GM23338 (cell line): ENCODE results near the gene CIZ1. TPM values are rescaled to one million over a fixed set of nuclear protein-coding genes. Genes with fewer than 3 reads are reported as not detected.

Experiments
- ATAC-seq: fragments of 200-7000 bp; cut with Tn5 transposase; 3 replicates; pipeline ENCODE4 v1.9.1; 2020
- DNase-seq: peaks from one replicate; pipeline ENCODE4 v3.0.0-alpha.2; 2015; ENCODE audit warnings: low spot score
- H2AFZ ChIP-seq: fragments of 200-600 bp; sonication (generic); 2 replicates; pipeline ENCODE4 v1.8.0; 2016; ENCODE audit warnings: antibody characterized with exemption, mild to moderate bottlenecking, moderate library complexity
- H3F3A ChIP-seq: fragments of 200-600 bp; sonication (generic); replicated peaks from 2 replicates; pipeline ENCODE4 v1.8.0; 2017; ENCODE audit warnings: antibody characterized with exemption, mixed run types, low read depth
- H3K27ac ChIP-seq: fragments of 200-600 bp; sonication (generic); 2 replicates; pipeline ENCODE4 v1.6.1; 2016; ENCODE audit warnings: low read depth
- H3K27me3 ChIP-seq: fragments of 200-600 bp; sonication (generic); 2 replicates; pipeline ENCODE4 v1.8.0; 2016; ENCODE audit warnings: mild to moderate bottlenecking, mixed run types, moderate library complexity; ENCODE audit not compliant: insufficient read depth
- H3K36me3 ChIP-seq: fragments of 200-600 bp; sonication (generic); 2 replicates; pipeline ENCODE4 v1.8.0; 2016; ENCODE audit warnings: mild to moderate bottlenecking; ENCODE audit not compliant: insufficient read depth
- H3K4me1 ChIP-seq: fragments of 200-600 bp; sonication (generic); 2 replicates; pipeline ENCODE4 v1.8.0; 2016; ENCODE audit warnings: mild to moderate bottlenecking, moderate library complexity; ENCODE audit not compliant: insufficient read depth
- H3K4me2 ChIP-seq: fragments of 200-600 bp; sonication (generic); 2 replicates; pipeline ENCODE4 v1.7.1; 2017; ENCODE audit warnings: mixed run types
- H3K4me3 ChIP-seq: fragments of 200-600 bp; sonication (generic); 2 replicates; pipeline ENCODE4 v1.6.1; 2016; ENCODE audit warnings: mixed run types
- H3K79me2 ChIP-seq: fragments of 200-600 bp; sonication (generic); replicated peaks from 2 replicates; pipeline ENCODE4 v1.8.0; 2017; ENCODE audit warnings: mild to moderate bottlenecking; ENCODE audit not compliant: insufficient read depth
- H3K9me2 ChIP-seq: fragments of 200-600 bp; sonication (generic); 2 replicates; pipeline ENCODE4 v1.8.0; 2017; ENCODE audit not compliant: insufficient read depth
- H4K20me1 ChIP-seq: fragments of 200-600 bp; sonication (generic); replicated peaks from 2 replicates; pipeline ENCODE4 v1.8.0; 2017; ENCODE audit warnings: mild to moderate bottlenecking; ENCODE audit not compliant: insufficient read depth
- H3K27ac Mint-ChIP-seq: 2 replicates; pipeline ENCODE4 v1.8.0; 2020; ENCODE audit warnings: inconsistent platforms, mild to moderate bottlenecking, moderate library complexity, mixed read lengths
- H3K27me3 Mint-ChIP-seq: 3 replicates; pipeline ENCODE4 v1.8.0; 2022; ENCODE audit warnings: low read depth, mild to moderate bottlenecking, moderate library complexity, mixed read lengths, inconsistent platforms; ENCODE audit not compliant: insufficient read depth, poor library complexity
- H3K36me3 Mint-ChIP-seq: 3 replicates; pipeline ENCODE4 v1.8.0; 2021; ENCODE audit warnings: low read depth, mild to moderate bottlenecking, inconsistent platforms, moderate library complexity, mixed read lengths
- H3K4me1 Mint-ChIP-seq: 3 replicates; pipeline ENCODE4 v1.8.0; 2020; ENCODE audit warnings: mild to moderate bottlenecking, inconsistent platforms, mixed read lengths
- H3K4me3 Mint-ChIP-seq: 3 replicates; pipeline ENCODE4 v1.8.0; 2021; ENCODE audit warnings: moderate library complexity, mild to moderate bottlenecking, inconsistent platforms, mixed read lengths
- H3K9me3 Mint-ChIP-seq: 3 replicates; pipeline ENCODE4 v1.8.0; 2020; ENCODE audit warnings: moderate library complexity, mild to moderate bottlenecking, inconsistent platforms, mixed read lengths
- CREB1 ChIP-seq: fragments of 250-450 bp; sonication (Bioruptor Pico); IDR thresholded peaks from 2 replicates; pipeline ENCODE4 v1.5.0; 2020; ENCODE audit warnings: low read depth, mild to moderate bottlenecking, moderate library complexity
- CTCF ChIP-seq, 2 experiments: fragments of 200-600 bp in 1 of 2; sonication (generic) in 1 of 2; conservative IDR thresholded peaks; 2 replicates each; pipeline versions ENCODE4 v1.5.1 to v1.6.1; 2016 to 2017; ENCODE audit warnings: antibody characterized with exemption in 2 of 2, low read depth in 2 of 2, mild to moderate bottlenecking in 2 of 2, moderate library complexity in 1 of 2
- EZH2 ChIP-seq: fragments of 200-600 bp; sonication (generic); IDR thresholded peaks from one replicate; pipeline ENCODE4 v1.8.0; 2017; ENCODE audit warnings: antibody characterized with exemption, mild to moderate bottlenecking, low read depth; ENCODE audit not compliant: unreplicated experiment
- EZH2phosphoT487 ChIP-seq: fragments of 200-600 bp; sonication (generic); IDR thresholded peaks from one replicate; pipeline ENCODE4 v1.8.1; 2018; ENCODE audit warnings: antibody characterized with exemption; ENCODE audit not compliant: unreplicated experiment
- JUNB ChIP-seq: IDR thresholded peaks from one replicate; pipeline ENCODE4 v1.6.1; 2016; ENCODE audit warnings: antibody characterized with exemption; ENCODE audit not compliant: unreplicated experiment
- NANOG ChIP-seq: IDR thresholded peaks from 2 replicates; pipeline ENCODE4 v1.6.1; 2016; ENCODE audit warnings: antibody characterized with exemption, borderline replicate concordance
- POLR2AphosphoS5 ChIP-seq: IDR thresholded peaks from 2 replicates; pipeline ENCODE4 v1.6.1; 2016; ENCODE audit warnings: antibody characterized with exemption, low read depth
- STAT1 ChIP-seq: IDR thresholded peaks from one replicate; pipeline ENCODE4 v1.6.1; 2016; ENCODE audit warnings: antibody characterized with exemption; ENCODE audit not compliant: unreplicated experiment
- ZNF114 ChIP-seq: fragments of 250-450 bp; sonication (Bioruptor Pico); IDR thresholded peaks from 2 replicates; pipeline ENCODE4 v1.5.0; 2020; ENCODE audit warnings: mild to moderate bottlenecking, moderate library complexity
- ZNF331 ChIP-seq: fragments of 250-450 bp; sonication (Bioruptor Pico); IDR thresholded peaks from 2 replicates; pipeline ENCODE4 v1.5.0; 2020; ENCODE audit warnings: low read depth, mild to moderate bottlenecking, moderate library complexity
- ZNF462 ChIP-seq: fragments of 250-450 bp; sonication (Bioruptor Pico); IDR thresholded peaks from 2 replicates; pipeline ENCODE4 v1.5.0; 2020; ENCODE audit warnings: mild to moderate bottlenecking, moderate library complexity
- polyA plus RNA-seq: library from polyadenylated mRNA; unstranded; fragments of >200 nt; fragmentation: Nextera tagmentation; extraction: Ambion mirVana; gene quantifications from 2 replicates; pipeline ENCODE4 v1.2.1, GENCODE V29; 2016
- total RNA-seq: library from RNA; depleted of rRNA; stranded (reverse); fragments of >200 nt; shearing (Covaris generic); gene quantifications from 2 replicates; pipeline ENCODE4 v1.2.3, GENCODE V29; 2014
- TF ChIP-seq, protein P1 (sequence below): IDR thresholded peaks from one replicate; pipeline ENCODE4 v1.6.1; 2018; ENCODE audit warnings: antibody characterized with exemption; ENCODE audit not compliant: unreplicated experiment
- TF ChIP-seq, protein P2 (sequence below): IDR thresholded peaks from 2 replicates; pipeline ENCODE4 v1.6.1; 2016; ENCODE audit warnings: antibody characterized with exemption

The CIZ1 gene
- total and polyA plus RNA-seq, 2 experiments from 2014 or later = 49.6 to 61.4 TPM

- Histone ChIP-seq H3K27me3 (no peaks in the 10 kb centered on the region), H3K4me3 (peak overlapping the region; percentile 59), H2AFZ (peak overlapping the region; percentile 88; the same call in 1 of the 2 replicates), H3K79me2 (no peaks in the 10 kb centered on the region), H3K4me1 (peaks cover 4% of the 10 kb centered on the region; the same call in 1 of the 2 replicates), H3K9me2 (no peaks in the 10 kb centered on the region), H3K27ac (peak overlapping the region; percentile 94), H3F3A (peaks cover 4% of the 10 kb centered on the region; the same call in 1 of the 2 replicates), H3K36me3 (no peaks in the 10 kb centered on the region), H4K20me1 (0 out of 2 replicates have a peak, but pooled peaks cover 5% of the 10 kb centered on the region), H3K4me2 (peak overlapping the region; percentile 74)
- Mint-ChIP-seq H3K27me3 (peaks cover 3% of the 10 kb centered on the region), H3K27ac (peak overlapping the region; percentile 89), H3K4me3 (peak overlapping the region; percentile 67), H3K4me1 (peaks cover 4% of the 10 kb centered on the region; the same call in 2 of the 3 replicates), H3K9me3 (peaks cover 3% of the 10 kb centered on the region; the same call in 1 of the 3 replicates), H3K36me3 (peaks cover 14% of the 10 kb centered on the region)
- TF ChIP-seq CTCF (conservative IDR thresholded peaks at IDR 0.05; ENCODE audit: low read depth in 2 of 2) = no peak
- no peak for TF ChIP-seq NANOG
- TF ChIP-seq, protein P1, sequence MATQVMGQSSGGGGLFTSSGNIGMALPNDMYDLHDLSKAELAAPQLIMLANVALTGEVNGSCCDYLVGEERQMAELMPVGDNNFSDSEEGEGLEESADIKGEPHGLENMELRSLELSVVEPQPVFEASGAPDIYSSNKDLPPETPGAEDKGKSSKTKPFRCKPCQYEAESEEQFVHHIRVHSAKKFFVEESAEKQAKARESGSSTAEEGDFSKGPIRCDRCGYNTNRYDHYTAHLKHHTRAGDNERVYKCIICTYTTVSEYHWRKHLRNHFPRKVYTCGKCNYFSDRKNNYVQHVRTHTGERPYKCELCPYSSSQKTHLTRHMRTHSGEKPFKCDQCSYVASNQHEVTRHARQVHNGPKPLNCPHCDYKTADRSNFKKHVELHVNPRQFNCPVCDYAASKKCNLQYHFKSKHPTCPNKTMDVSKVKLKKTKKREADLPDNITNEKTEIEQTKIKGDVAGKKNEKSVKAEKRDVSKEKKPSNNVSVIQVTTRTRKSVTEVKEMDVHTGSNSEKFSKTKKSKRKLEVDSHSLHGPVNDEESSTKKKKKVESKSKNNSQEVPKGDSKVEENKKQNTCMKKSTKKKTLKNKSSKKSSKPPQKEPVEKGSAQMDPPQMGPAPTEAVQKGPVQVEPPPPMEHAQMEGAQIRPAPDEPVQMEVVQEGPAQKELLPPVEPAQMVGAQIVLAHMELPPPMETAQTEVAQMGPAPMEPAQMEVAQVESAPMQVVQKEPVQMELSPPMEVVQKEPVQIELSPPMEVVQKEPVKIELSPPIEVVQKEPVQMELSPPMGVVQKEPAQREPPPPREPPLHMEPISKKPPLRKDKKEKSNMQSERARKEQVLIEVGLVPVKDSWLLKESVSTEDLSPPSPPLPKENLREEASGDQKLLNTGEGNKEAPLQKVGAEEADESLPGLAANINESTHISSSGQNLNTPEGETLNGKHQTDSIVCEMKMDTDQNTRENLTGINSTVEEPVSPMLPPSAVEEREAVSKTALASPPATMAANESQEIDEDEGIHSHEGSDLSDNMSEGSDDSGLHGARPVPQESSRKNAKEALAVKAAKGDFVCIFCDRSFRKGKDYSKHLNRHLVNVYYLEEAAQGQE = no peak
- TF ChIP-seq EZH2phosphoT487 = no peak
- no peak for TF ChIP-seq STAT1
- no peak for TF ChIP-seq ZNF114 (CRISPR knock-in tag)
- TF ChIP-seq JUNB = no peak
- no peak for TF ChIP-seq ZNF462 (CRISPR knock-in tag)
- TF ChIP-seq, protein P2, sequence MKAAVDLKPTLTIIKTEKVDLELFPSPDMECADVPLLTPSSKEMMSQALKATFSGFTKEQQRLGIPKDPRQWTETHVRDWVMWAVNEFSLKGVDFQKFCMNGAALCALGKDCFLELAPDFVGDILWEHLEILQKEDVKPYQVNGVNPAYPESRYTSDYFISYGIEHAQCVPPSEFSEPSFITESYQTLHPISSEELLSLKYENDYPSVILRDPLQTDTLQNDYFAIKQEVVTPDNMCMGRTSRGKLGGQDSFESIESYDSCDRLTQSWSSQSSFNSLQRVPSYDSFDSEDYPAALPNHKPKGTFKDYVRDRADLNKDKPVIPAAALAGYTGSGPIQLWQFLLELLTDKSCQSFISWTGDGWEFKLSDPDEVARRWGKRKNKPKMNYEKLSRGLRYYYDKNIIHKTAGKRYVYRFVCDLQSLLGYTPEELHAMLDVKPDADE = no peak
- no peak for TF ChIP-seq ZNF331 (CRISPR knock-in tag)
- no peak for TF ChIP-seq EZH2
- TF ChIP-seq POLR2AphosphoS5 = no peak
- TF ChIP-seq CREB1 (CRISPR knock-in tag) = no peak
- ATAC-seq = no peak
- no peak for DNase-seq
These were observed 31.9 kb downstream of the CIZ1 start for GRCh38 chr9:128159522-128159783.
